Measurements from ENCODE around the gene RAE1.

The RAE1 gene

GRCh38 chr20:57399587-57400155, 48.6 kb downstream of the RAE1 start:
- no peak for DNase-seq

- DNase-seq, result no peak
Measured at GRCh38 chr20:57400231-57400701, 49.2 kb downstream of the RAE1 start.

- DNase-seq, result no peak
Measured at GRCh38 chr20:57400821-57401564, 49.9 kb downstream of the RAE1 start.

GRCh38 chr20:57401565-57401918, 50.5 kb downstream of the RAE1 start:
- no peak for DNase-seq

GRCh38 chr20:57402206-57403125, 51.4 kb downstream of the RAE1 start:
- no peak for DNase-seq

- no peak for DNase-seq
Measured at GRCh38 chr20:57403216-57403615, 52.2 kb downstream of the RAE1 start.

- DNase-seq, result no peak
Measured at GRCh38 chr20:57404006-57404405, 53.0 kb downstream of the RAE1 start.

- no peak for DNase-seq
Measured at GRCh38 chr20:57404419-57405072, 53.5 kb downstream of the RAE1 start.

GRCh38 chr20:57405236-57406016, 54.4 kb downstream of the RAE1 start:
- DNase-seq, result no peak

GRCh38 chr20:57407541-57407956, 56.5 kb downstream of the RAE1 start:
- no peak for DNase-seq

- no peak for DNase-seq
Measured at GRCh38 chr20:57408131-57408530, 57.1 kb downstream of the RAE1 start.

GRCh38 chr20:57408536-57409233, 57.6 kb downstream of the RAE1 start:
- DNase-seq, result no peak

GRCh38 chr20:57409316-57409671, 58.2 kb downstream of the RAE1 start:
- no peak for DNase-seq

GRCh38 chr20:57409672-57410397, 58.8 kb downstream of the RAE1 start:
- peak; percentile 40 for DNase-seq

GRCh38 chr20:57410398-57410920, 59.4 kb downstream of the RAE1 start:
- no peak for DNase-seq

- DNase-seq, result no peak
Measured at GRCh38 chr20:57410924-57411323, 59.9 kb downstream of the RAE1 start.

- no peak for DNase-seq
Measured at GRCh38 chr20:57411406-57412283, 60.6 kb downstream of the RAE1 start.

- DNase-seq, result no peak
Measured at GRCh38 chr20:57412347-57413029, 61.4 kb downstream of the RAE1 start.

GRCh38 chr20:57413986-57414385, 62.9 kb downstream of the RAE1 start:
- DNase-seq, result no peak
